GM12878 (cell line): Measurements from ENCODE around the gene ZNF366.

Experiments used
- KLF5 ChIP-seq: fragments of 450-650 bp; IDR thresholded peaks from 2 replicates; pipeline ENCODE4 v1.6.1; 2014; ENCODE audit warnings: mild to moderate bottlenecking; ENCODE audit not compliant: partially characterized antibody
- NBN ChIP-seq: fragments of 450-650 bp; IDR thresholded peaks from 2 replicates; pipeline ENCODE4 v1.6.1; 2016
- NRF1 ChIP-seq: conservative IDR thresholded peaks from 2 replicates; pipeline ENCODE4 v1.6.1; 2011; ENCODE audit warnings: mild to moderate bottlenecking, low read depth, low read length, improper control_type of control experiment
- POLR2A ChIP-seq: IDR thresholded peaks from 2 replicates; pipeline ENCODE4 v1.6.1; 2011; ENCODE audit warnings: low read depth, mild to moderate bottlenecking, low read length
- POLR2AphosphoS2 ChIP-seq: IDR thresholded peaks from 2 replicates; pipeline ENCODE4 v1.6.1; 2011; ENCODE audit warnings: low read depth, mild to moderate bottlenecking, low read length, improper control_type of control experiment, moderate library complexity
- POLR2AphosphoS5 ChIP-seq: IDR thresholded peaks from 2 replicates; pipeline ENCODE4 v1.6.1; 2011; ENCODE audit warnings: mild to moderate bottlenecking, low read length, inconsistent platforms
- RCOR1 ChIP-seq: conservative IDR thresholded peaks from 2 replicates; pipeline ENCODE4 v1.6.1; 2012; ENCODE audit warnings: low read depth, low read length, improper control_type of control experiment
- SIN3A ChIP-seq: IDR thresholded peaks from 2 replicates; pipeline ENCODE4 v1.6.1; 2012; ENCODE audit warnings: low read depth, low read length, improper control_type of control experiment
- SRF ChIP-seq, 2 experiments: IDR thresholded peaks; 2 replicates each; pipeline ENCODE4 v1.6.1; 2011; ENCODE audit warnings: low read depth in 2 of 2, low read length in 2 of 2, mild to moderate bottlenecking in 1 of 2, moderate library complexity in 1 of 2
- TF ChIP-seq, protein P1 (sequence below), 3 experiments: IDR thresholded peaks in 2 of 3; conservative IDR thresholded peaks in 1 of 3; 2 replicates each; pipeline ENCODE4 v1.5.1; 2011; ENCODE audit warnings: low read depth in 3 of 3, low read length in 3 of 3, mild to moderate bottlenecking in 3 of 3, control low read depth in 2 of 3, moderate library complexity in 2 of 3, inconsistent platforms in 1 of 3, mixed read lengths in 1 of 3; ENCODE audit not compliant: control insufficient read depth in 2 of 3, insufficient read depth in 1 of 3; ENCODE audit errors: extremely low read depth in 1 of 3

DNA sequence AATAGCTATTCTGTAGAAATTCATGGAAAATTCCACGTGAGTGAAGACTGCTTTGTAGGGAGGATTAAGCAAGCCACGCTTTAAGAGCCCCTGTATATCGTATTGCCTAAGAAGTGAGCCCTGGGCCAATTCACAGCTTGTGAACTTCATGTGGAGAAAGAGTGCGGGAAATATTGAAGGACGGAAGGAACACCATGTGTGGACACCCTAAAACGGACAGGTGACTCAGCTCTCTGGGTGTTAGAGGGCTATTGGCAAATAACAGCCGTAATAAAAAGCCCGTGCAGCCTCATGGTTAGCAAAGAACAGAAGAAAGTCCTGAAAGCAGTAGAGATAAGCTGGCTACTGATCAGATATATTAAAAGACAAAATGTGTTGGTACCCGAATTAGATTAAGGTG lies 26.4 kb downstream of the ZNF366 start:
- TF ChIP-seq POLR2AphosphoS5, result no peak
- TF ChIP-seq, protein P1, sequence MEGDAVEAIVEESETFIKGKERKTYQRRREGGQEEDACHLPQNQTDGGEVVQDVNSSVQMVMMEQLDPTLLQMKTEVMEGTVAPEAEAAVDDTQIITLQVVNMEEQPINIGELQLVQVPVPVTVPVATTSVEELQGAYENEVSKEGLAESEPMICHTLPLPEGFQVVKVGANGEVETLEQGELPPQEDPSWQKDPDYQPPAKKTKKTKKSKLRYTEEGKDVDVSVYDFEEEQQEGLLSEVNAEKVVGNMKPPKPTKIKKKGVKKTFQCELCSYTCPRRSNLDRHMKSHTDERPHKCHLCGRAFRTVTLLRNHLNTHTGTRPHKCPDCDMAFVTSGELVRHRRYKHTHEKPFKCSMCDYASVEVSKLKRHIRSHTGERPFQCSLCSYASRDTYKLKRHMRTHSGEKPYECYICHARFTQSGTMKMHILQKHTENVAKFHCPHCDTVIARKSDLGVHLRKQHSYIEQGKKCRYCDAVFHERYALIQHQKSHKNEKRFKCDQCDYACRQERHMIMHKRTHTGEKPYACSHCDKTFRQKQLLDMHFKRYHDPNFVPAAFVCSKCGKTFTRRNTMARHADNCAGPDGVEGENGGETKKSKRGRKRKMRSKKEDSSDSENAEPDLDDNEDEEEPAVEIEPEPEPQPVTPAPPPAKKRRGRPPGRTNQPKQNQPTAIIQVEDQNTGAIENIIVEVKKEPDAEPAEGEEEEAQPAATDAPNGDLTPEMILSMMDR (IDR thresholded peaks at IDR 0.05 in 2 of 3, conservative IDR thresholded peaks at IDR 0.05 in 1 of 3; ENCODE audit: control insufficient read depth in 2 of 3, extremely low read depth in 1 of 3, insufficient read depth in 1 of 3, low read depth in 3 of 3, low read length in 3 of 3), result no peak
- TF ChIP-seq NBN, result no peak
- TF ChIP-seq POLR2AphosphoS2, result no peak
- TF ChIP-seq POLR2A, result no peak
- no peak for TF ChIP-seq SIN3A
- TF ChIP-seq NRF1, result no peak
- TF ChIP-seq SRF (IDR thresholded peaks at IDR 0.05; ENCODE audit: low read depth in 2 of 2, low read length in 2 of 2), result no peak
- no peak for TF ChIP-seq KLF5
- no peak for TF ChIP-seq RCOR1
